Measurements from ENCODE around the gene C2CD4A. TPM values are rescaled to one million over a fixed set of nuclear protein-coding genes. Genes with fewer than 3 reads are reported as not detected.

C2CD4A gene
- total RNA-seq, 2 experiments from 2014 or later: 0.07 TPM; not detected in 1

GRCh38 chr15:62093809-62094208 lies 27.0 kb downstream of the C2CD4A start:
- Mint-ChIP-seq H3K27me3 (peaks cover 5% of the 10 kb centered on the region), H3K9me3 (ENCODE audit: low read depth) (no peaks in the 10 kb centered on the region), H3K4me3 (no peak overlapping the region), H3K4me1 (no peaks in the 10 kb centered on the region), H3K27ac (no peak overlapping the region), H3K36me3 (no peaks in the 10 kb centered on the region)
- DNase-seq (no peak), ATAC-seq (no peak)
- CTCF ChIA-PET: no interaction called here

- ATAC-seq: no peak
- no peak for DNase-seq
- Mint-ChIP-seq H3K27ac (no peak overlapping the region), H3K4me3 (no peak overlapping the region), H3K36me3 (no peaks in the 10 kb centered on the region), H3K27me3 (peaks cover 5% of the 10 kb centered on the region), H3K4me1 (no peaks in the 10 kb centered on the region), H3K9me3 (ENCODE audit: low read depth) (no peaks in the 10 kb centered on the region)
- CTCF ChIA-PET: no interaction called here
Observed at GRCh38 chr15:62094388-62094787, 27.6 kb downstream of the C2CD4A start.

GRCh38 chr15:62099094-62099601 lies 32.4 kb downstream of the C2CD4A start:
- H3K9me3 Mint-ChIP-seq (ENCODE audit: low read depth): no peaks in the 10 kb centered on the region
- CTCF ChIA-PET: interaction anchor here (1.0 kb wide), 1 partner anchor 11 kb away, joined by 3 read pairs; no protein-coding TSS in a partner anchor
- no peak for ATAC-seq
- no peaks in the 10 kb centered on the region for H3K36me3 Mint-ChIP-seq
- H3K4me1 Mint-ChIP-seq: no peaks in the 10 kb centered on the region
- H3K27me3 Mint-ChIP-seq: peaks cover 5% of the 10 kb centered on the region
- DNase-seq: no peak
- no peak overlapping the region for H3K27ac Mint-ChIP-seq
- H3K4me3 Mint-ChIP-seq: no peak overlapping the region

GRCh38 chr15:62103431-62103830 lies 36.7 kb downstream of the C2CD4A start:
- no peak overlapping the region for H3K4me3 Mint-ChIP-seq
- no peak for DNase-seq

GRCh38 chr15:62104401-62104800 lies 37.6 kb downstream of the C2CD4A start:
- CTCF ChIA-PET: no interaction called here
- Mint-ChIP-seq H3K27ac (no peak overlapping the region), H3K36me3 (no peaks in the 10 kb centered on the region), H3K27me3 (peaks cover 16% of the 10 kb centered on the region), H3K4me3 (no peak overlapping the region), H3K9me3 (ENCODE audit: low read depth) (no peaks in the 10 kb centered on the region), H3K4me1 (no peaks in the 10 kb centered on the region)
- no peak for DNase-seq
- no peak for ATAC-seq

More at GRCh38 chr15:62103431-62103830, 36.7 kb downstream of the C2CD4A start:
- no peak for ATAC-seq
- H3K27me3 Mint-ChIP-seq: peaks cover 14% of the 10 kb centered on the region
- H3K36me3 Mint-ChIP-seq: no peaks in the 10 kb centered on the region
- CTCF ChIA-PET: no interaction called here
- H3K9me3 Mint-ChIP-seq (ENCODE audit: low read depth): no peaks in the 10 kb centered on the region
- H3K27ac Mint-ChIP-seq: no peak overlapping the region
- H3K4me1 Mint-ChIP-seq: no peaks in the 10 kb centered on the region

- no peaks in the 10 kb centered on the region for H3K36me3 Mint-ChIP-seq
- no peak overlapping the region for H3K4me3 Mint-ChIP-seq
- ATAC-seq (no peak), DNase-seq (no peak)
- H3K9me3 Mint-ChIP-seq (ENCODE audit: low read depth): no peaks in the 10 kb centered on the region
- no peaks in the 10 kb centered on the region for H3K4me1 Mint-ChIP-seq
- H3K27ac Mint-ChIP-seq: no peak overlapping the region
- H3K27me3 Mint-ChIP-seq: peaks cover 16% of the 10 kb centered on the region
- CTCF ChIA-PET: no interaction called here
Observed at GRCh38 chr15:62104846-62105245, 38.1 kb downstream of the C2CD4A start.

- DNase-seq (no peak), ATAC-seq (no peak)
- H3K36me3 Mint-ChIP-seq: no peaks in the 10 kb centered on the region
- H3K4me3 Mint-ChIP-seq: no peak overlapping the region
- CTCF ChIA-PET: no interaction called here
- H3K9me3 Mint-ChIP-seq (ENCODE audit: low read depth): no peaks in the 10 kb centered on the region
- H3K27ac Mint-ChIP-seq: no peak overlapping the region
- H3K27me3 Mint-ChIP-seq: peaks cover 16% of the 10 kb centered on the region
- H3K4me1 Mint-ChIP-seq: no peaks in the 10 kb centered on the region
Observed at GRCh38 chr15:62105266-62105665, 38.5 kb downstream of the C2CD4A start.

GRCh38 chr15:62106096-62106495 lies 39.3 kb downstream of the C2CD4A start:
- no peaks in the 10 kb centered on the region for H3K4me1 Mint-ChIP-seq
- CTCF ChIA-PET: no interaction called here
- no peaks in the 10 kb centered on the region for H3K9me3 Mint-ChIP-seq (ENCODE audit: low read depth)
- H3K27ac Mint-ChIP-seq: no peak overlapping the region
- peaks cover 16% of the 10 kb centered on the region for H3K27me3 Mint-ChIP-seq
- no peak for DNase-seq
- H3K36me3 Mint-ChIP-seq: no peaks in the 10 kb centered on the region
- ATAC-seq: no peak
- H3K4me3 Mint-ChIP-seq: no peak overlapping the region

- no peak overlapping the region for H3K4me3 Mint-ChIP-seq
- no peaks in the 10 kb centered on the region for H3K9me3 Mint-ChIP-seq (ENCODE audit: low read depth)
- H3K27ac Mint-ChIP-seq: no peak overlapping the region
- ATAC-seq (no peak), DNase-seq (no peak)
- no peaks in the 10 kb centered on the region for H3K36me3 Mint-ChIP-seq
- CTCF ChIA-PET: no interaction called here
- H3K27me3 Mint-ChIP-seq: peaks cover 20% of the 10 kb centered on the region
- no peaks in the 10 kb centered on the region for H3K4me1 Mint-ChIP-seq
Observed at GRCh38 chr15:62107571-62108121, 40.9 kb downstream of the C2CD4A start.

GRCh38 chr15:62108411-62108810 lies 41.6 kb downstream of the C2CD4A start:
- Mint-ChIP-seq H3K4me1 (no peaks in the 10 kb centered on the region), H3K9me3 (ENCODE audit: low read depth) (no peaks in the 10 kb centered on the region), H3K36me3 (no peaks in the 10 kb centered on the region), H3K27me3 (peaks cover 20% of the 10 kb centered on the region), H3K27ac (no peak overlapping the region), H3K4me3 (no peak overlapping the region)
- CTCF ChIA-PET: no interaction called here
- ATAC-seq (no peak), DNase-seq (no peak)

GRCh38 chr15:62109437-62109836 lies 42.7 kb downstream of the C2CD4A start:
- ATAC-seq: no peak
- Mint-ChIP-seq H3K4me3 (no peak overlapping the region), H3K36me3 (no peaks in the 10 kb centered on the region), H3K27ac (no peak overlapping the region), H3K27me3 (peaks cover 20% of the 10 kb centered on the region), H3K4me1 (no peaks in the 10 kb centered on the region), H3K9me3 (ENCODE audit: low read depth) (no peaks in the 10 kb centered on the region)
- CTCF ChIA-PET: no interaction called here
- DNase-seq: no peak

GRCh38 chr15:62109982-62110851 lies 43.4 kb downstream of the C2CD4A start:
- Mint-ChIP-seq H3K36me3 (no peaks in the 10 kb centered on the region), H3K9me3 (ENCODE audit: low read depth) (no peaks in the 10 kb centered on the region), H3K27me3 (peaks cover 23% of the 10 kb centered on the region), H3K4me3 (no peak overlapping the region), H3K4me1 (no peaks in the 10 kb centered on the region), H3K27ac (no peak overlapping the region)
- DNase-seq: no peak
- no peak for ATAC-seq
- CTCF ChIA-PET: no interaction called here

- Mint-ChIP-seq H3K27ac (no peak overlapping the region), H3K9me3 (ENCODE audit: low read depth) (no peaks in the 10 kb centered on the region), H3K4me3 (no peak overlapping the region), H3K4me1 (no peaks in the 10 kb centered on the region), H3K36me3 (no peaks in the 10 kb centered on the region), H3K27me3 (peaks cover 20% of the 10 kb centered on the region)
- CTCF ChIA-PET: no interaction called here
- DNase-seq (no peak), ATAC-seq (no peak)
Observed at GRCh38 chr15:62112081-62112480, 45.3 kb downstream of the C2CD4A start.
